BLaER1 treated with 17β-estradiol and CSF1 and Interleukin-3, amounts not matched to agents 10 nM and 100 nM (cell line): ENCODE measurements around the gene GPLD1.

ENCODE experiments used
- H3K27ac ChIP-seq, 11 experiments: shearing (Covaris generic); formaldehyde crosslinking; 2 replicates each; pipeline ENCODE4 v1.8.1; 2022
- H3K27me3 ChIP-seq, 11 experiments: shearing (Covaris generic); formaldehyde crosslinking; 2 replicates each; pipeline ENCODE4 v1.8.1; 2022
- H3K36me3 ChIP-seq, 11 experiments: shearing (Covaris generic); formaldehyde crosslinking; 2 replicates each; pipeline ENCODE4 v1.8.1; 2022
- H3K4me1 ChIP-seq, 10 experiments: shearing (Covaris generic); formaldehyde crosslinking; 2 replicates each; pipeline ENCODE4 v1.8.1; 2022
- H3K4me2 ChIP-seq, 11 experiments: shearing (Covaris generic); formaldehyde crosslinking; 2 replicates each; pipeline ENCODE4 v1.8.1; 2022
- H3K4me3 ChIP-seq, 10 experiments: shearing (Covaris generic); formaldehyde crosslinking; 2 replicates each; pipeline ENCODE4 v1.8.1; 2022
- H3K9ac ChIP-seq, 11 experiments: shearing (Covaris generic); formaldehyde crosslinking; 2 replicates each; pipeline ENCODE4 v1.8.1; 2022
- H3K9me3 ChIP-seq, 11 experiments: shearing (Covaris generic); formaldehyde crosslinking; replicated peaks in 1 of 11; 2 replicates each; pipeline ENCODE4 v1.8.1; 2022
- H4K20me1 ChIP-seq, 11 experiments: shearing (Covaris generic); formaldehyde crosslinking; 2 replicates each; pipeline ENCODE4 v1.8.1; 2022
- Cebpa-rat ChIP-seq, 11 experiments: shearing (Covaris generic); IDR thresholded peaks; 2 replicates each; pipeline ENCODE4 v1.8.1; 2022

GPLD1 gene

DNA sequence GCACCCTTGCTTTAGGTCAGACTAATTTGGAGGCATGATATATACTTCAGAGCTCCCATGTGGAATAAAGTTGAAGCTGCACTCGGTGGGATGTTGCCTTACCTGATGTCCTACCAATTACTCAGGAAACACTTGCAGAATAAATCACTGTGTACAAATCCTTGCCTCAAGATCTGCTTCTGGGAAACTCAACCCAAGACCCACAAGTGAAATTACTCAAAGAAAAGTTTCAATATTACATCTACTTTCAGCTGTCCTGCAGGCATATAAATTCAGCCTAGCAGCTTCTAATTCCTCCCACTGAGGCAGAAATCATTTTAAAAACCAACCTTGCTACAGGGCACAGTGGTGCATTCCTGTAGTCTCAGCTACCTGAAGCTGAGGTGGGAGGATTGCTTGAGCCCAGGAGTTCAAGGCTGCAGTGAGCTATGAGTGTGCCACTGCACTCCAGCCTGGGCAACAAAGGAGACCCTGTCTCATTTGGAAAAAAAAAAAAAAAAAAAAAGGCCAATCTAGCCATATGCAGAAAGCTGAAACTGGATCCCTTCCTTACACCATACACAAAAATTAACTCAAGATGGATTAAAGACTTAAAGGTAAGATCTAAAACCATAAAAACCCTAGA, 110.8 kb downstream of the GPLD1 start:
- no peak for TF ChIP-seq Cebpa-rat (IDR thresholded peaks at IDR 0.05)

More for the DNA sequence above, 110.8 kb downstream of the GPLD1 start:
- H4K20me1 ChIP-seq: no peaks in the 10 kb centered on the region
- H3K9ac ChIP-seq: no peak overlapping the region
- H3K36me3 ChIP-seq: no peaks in the 10 kb centered on the region
- no peaks in the 10 kb centered on the region for H3K9me3 ChIP-seq
- H3K4me2 ChIP-seq: no peak overlapping the region
- H3K27me3 ChIP-seq: no peaks in the 10 kb centered on the region
- no peak overlapping the region for H3K4me3 ChIP-seq
- peaks cover 0 to 7% (median 0%) of the 10 kb centered on the region in 10 experiments; a peak in 2 of 20 replicates for H3K4me1 ChIP-seq
- H3K27ac ChIP-seq: no peak overlapping the region
